ENCODE data around the gene CTBP1.
A peak's percentile ranks its signal among the peaks of the same experiment; 100 is the strongest.

CTBP1 gene

DNA sequence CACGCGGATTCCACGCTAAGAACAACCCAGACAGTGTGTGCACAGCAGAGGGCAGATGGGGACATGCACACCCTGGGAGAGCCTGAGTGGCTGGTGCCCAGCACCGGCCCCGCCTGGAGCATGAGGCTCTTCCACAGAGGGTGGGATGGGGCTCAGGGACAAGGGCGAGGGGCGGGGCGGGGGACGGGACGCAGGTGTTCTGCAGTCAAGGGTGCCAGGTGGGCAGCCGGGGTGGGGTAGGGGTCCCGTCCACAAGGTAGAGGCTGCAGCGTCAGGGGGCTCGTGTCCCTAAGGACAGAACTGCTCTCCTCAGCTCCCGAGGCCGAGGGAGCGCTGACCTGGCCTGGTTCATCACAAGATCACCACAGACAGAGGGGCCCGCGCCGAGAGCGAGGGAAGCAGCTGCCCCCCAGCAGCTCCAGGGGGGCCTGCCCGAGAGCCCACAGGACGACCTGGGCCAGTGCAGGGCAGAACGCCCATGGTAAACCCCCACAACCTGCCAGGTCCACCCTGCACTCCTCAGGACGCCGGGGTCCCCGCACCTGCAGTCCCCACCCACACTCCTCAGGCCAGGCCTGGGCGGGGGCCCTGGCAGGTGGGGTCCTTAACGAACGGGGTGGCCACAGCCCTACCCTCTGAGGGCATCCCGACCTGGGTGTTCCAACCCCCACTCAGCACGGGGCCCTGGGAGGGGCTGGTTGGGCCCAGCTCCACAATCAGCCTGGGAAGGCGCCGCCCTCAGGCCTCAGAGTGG lies 26.7 kb downstream of the CTBP1 start:
- H3K4me1 Mint-ChIP-seq: peaks cover 26% of the 10 kb centered on the region
- peak overlapping the region; percentile 84 for H3K27ac Mint-ChIP-seq
- no peak for DNase-seq
- H3K36me3 Mint-ChIP-seq (ENCODE audit: low read depth): peaks cover 62% of the 10 kb centered on the region
- TF ChIP-seq, protein P1, sequence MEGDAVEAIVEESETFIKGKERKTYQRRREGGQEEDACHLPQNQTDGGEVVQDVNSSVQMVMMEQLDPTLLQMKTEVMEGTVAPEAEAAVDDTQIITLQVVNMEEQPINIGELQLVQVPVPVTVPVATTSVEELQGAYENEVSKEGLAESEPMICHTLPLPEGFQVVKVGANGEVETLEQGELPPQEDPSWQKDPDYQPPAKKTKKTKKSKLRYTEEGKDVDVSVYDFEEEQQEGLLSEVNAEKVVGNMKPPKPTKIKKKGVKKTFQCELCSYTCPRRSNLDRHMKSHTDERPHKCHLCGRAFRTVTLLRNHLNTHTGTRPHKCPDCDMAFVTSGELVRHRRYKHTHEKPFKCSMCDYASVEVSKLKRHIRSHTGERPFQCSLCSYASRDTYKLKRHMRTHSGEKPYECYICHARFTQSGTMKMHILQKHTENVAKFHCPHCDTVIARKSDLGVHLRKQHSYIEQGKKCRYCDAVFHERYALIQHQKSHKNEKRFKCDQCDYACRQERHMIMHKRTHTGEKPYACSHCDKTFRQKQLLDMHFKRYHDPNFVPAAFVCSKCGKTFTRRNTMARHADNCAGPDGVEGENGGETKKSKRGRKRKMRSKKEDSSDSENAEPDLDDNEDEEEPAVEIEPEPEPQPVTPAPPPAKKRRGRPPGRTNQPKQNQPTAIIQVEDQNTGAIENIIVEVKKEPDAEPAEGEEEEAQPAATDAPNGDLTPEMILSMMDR (IDR thresholded peaks at IDR 0.05): no peak
- no peak overlapping the region for H3K4me3 Mint-ChIP-seq
- no peaks in the 10 kb centered on the region for H3K9me3 Mint-ChIP-seq
- H3K27me3 Mint-ChIP-seq (ENCODE audit: low read depth, poor library complexity): peaks cover 4% of the 10 kb centered on the region

GRCh38 chr4:1221155-1221870 lies 27.6 kb downstream of the CTBP1 start:
- Mint-ChIP-seq H3K9me3 (no peaks in the 10 kb centered on the region), H3K27me3 (ENCODE audit: low read depth, poor library complexity) (peaks cover 4% of the 10 kb centered on the region), H3K27ac (peak overlapping the region; percentile 84), H3K36me3 (ENCODE audit: low read depth) (peaks cover 53% of the 10 kb centered on the region), H3K4me1 (peaks cover 17% of the 10 kb centered on the region), H3K4me3 (no peak overlapping the region)
- DNase-seq: no peak
- TF ChIP-seq, protein P1 (IDR thresholded peaks at IDR 0.05): no peak

GRCh38 chr4:1220566-1220965 lies 28.4 kb downstream of the CTBP1 start:
- H3K4me1 Mint-ChIP-seq: peaks cover 15% of the 10 kb centered on the region
- peaks cover 53% of the 10 kb centered on the region for H3K36me3 Mint-ChIP-seq (ENCODE audit: low read depth)
- H3K4me3 Mint-ChIP-seq: no peak overlapping the region
- peak overlapping the region; percentile 84 for H3K27ac Mint-ChIP-seq
- H3K27me3 Mint-ChIP-seq (ENCODE audit: low read depth, poor library complexity): peaks cover 4% of the 10 kb centered on the region
- no peaks in the 10 kb centered on the region for H3K9me3 Mint-ChIP-seq
- no peak for DNase-seq
- TF ChIP-seq, protein P1 (IDR thresholded peaks at IDR 0.05): no peak

DNA sequence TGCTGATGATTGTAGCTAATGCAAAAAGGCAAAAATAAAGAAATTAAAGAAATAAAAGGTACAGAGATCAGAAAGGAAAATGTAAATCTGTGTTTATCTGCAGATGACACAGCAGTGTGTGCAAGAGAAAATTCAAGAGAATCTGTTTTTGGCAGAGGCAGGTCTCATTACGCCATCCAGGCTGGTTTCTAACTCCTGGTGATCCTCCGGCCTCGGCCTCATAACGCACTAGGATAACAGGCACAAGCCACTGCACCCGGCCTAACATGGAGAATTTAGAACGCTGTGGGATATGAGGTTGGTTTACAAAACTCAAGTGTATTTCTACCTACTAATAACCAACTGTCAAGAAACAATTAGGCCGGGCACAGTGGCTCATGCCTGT lies 29.4 kb downstream of the CTBP1 start:
- H3K27ac Mint-ChIP-seq: peak overlapping the region; percentile 69
- H3K4me3 Mint-ChIP-seq: no peak overlapping the region
- TF ChIP-seq, protein P1 (IDR thresholded peaks at IDR 0.05): no peak
- H3K9me3 Mint-ChIP-seq: no peaks in the 10 kb centered on the region
- H3K27me3 Mint-ChIP-seq (ENCODE audit: low read depth, poor library complexity): peaks cover 4% of the 10 kb centered on the region
- peaks cover 49% of the 10 kb centered on the region for H3K36me3 Mint-ChIP-seq (ENCODE audit: low read depth)
- DNase-seq: no peak
- H3K4me1 Mint-ChIP-seq: peaks cover 15% of the 10 kb centered on the region

- DNase-seq: no peak
- Mint-ChIP-seq H3K36me3 (ENCODE audit: low read depth) (peaks cover 42% of the 10 kb centered on the region), H3K4me3 (no peak overlapping the region), H3K27me3 (ENCODE audit: low read depth, poor library complexity) (peaks cover 4% of the 10 kb centered on the region), H3K27ac (peak overlapping the region; percentile 94), H3K9me3 (no peaks in the 10 kb centered on the region), H3K4me1 (peaks cover 15% of the 10 kb centered on the region)
- TF ChIP-seq, protein P1 (IDR thresholded peaks at IDR 0.05): no peak
Observed at GRCh38 chr4:1218634-1219565, 30.0 kb downstream of the CTBP1 start.
